Cardiac fibroblast (primary cell): ENCODE data around the gene AP1M2.
"Not testable (repeated sequence)": the region's sequence is repeated elsewhere in the genome, so short reads cannot be mapped to it uniquely, and the experiment has no call there.

Experiments
- DNase-seq, 2 donors: peaks; one replicate each; pipeline versions ENCODE4 v3.0.0 to v3.0.0-alpha.2; 2010; ENCODE audit warnings: low read depth in 2 of 2
- H3K4me3 ChIP-seq, 2 donors: replicated peaks in 1 of 2; 1 replicate in 1 of 2; 2 replicates in 1 of 2; pipeline ENCODE4 v1.5.1; 2011; ENCODE audit warnings: low read depth in 2 of 2, low read length in 2 of 2, mild to moderate bottlenecking in 2 of 2, moderate library complexity in 1 of 2
- TF ChIP-seq, protein P1 (sequence below): IDR thresholded peaks from one replicate; pipeline ENCODE4 v1.5.1; 2011; ENCODE audit warnings: low read depth, mild to moderate bottlenecking, low read length, inconsistent platforms

AP1M2 gene

DNA sequence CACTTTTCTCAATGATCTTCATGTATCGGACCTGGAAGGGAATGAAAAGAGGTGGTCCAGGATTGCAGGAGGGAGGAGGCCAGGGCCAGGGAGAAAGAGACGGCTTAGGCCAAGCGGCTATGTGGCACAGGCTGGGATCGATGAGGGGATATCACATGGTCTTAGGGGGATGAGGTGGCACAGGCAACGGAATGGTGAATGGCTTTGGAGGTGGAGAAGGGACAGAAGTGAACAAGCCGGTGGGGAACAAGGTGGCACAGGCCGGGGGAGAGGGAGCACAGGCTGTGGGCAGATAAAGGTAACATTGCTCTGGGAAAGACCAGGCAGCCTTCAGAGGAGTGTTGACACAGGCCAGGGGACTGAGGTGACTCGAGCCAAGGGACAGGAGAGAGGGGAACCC is 12.7 kb downstream of the AP1M2 start:
- DNase-seq = no peak
- H3K4me3 ChIP-seq = no peak overlapping the region
- TF ChIP-seq, protein P1, sequence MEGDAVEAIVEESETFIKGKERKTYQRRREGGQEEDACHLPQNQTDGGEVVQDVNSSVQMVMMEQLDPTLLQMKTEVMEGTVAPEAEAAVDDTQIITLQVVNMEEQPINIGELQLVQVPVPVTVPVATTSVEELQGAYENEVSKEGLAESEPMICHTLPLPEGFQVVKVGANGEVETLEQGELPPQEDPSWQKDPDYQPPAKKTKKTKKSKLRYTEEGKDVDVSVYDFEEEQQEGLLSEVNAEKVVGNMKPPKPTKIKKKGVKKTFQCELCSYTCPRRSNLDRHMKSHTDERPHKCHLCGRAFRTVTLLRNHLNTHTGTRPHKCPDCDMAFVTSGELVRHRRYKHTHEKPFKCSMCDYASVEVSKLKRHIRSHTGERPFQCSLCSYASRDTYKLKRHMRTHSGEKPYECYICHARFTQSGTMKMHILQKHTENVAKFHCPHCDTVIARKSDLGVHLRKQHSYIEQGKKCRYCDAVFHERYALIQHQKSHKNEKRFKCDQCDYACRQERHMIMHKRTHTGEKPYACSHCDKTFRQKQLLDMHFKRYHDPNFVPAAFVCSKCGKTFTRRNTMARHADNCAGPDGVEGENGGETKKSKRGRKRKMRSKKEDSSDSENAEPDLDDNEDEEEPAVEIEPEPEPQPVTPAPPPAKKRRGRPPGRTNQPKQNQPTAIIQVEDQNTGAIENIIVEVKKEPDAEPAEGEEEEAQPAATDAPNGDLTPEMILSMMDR = no peak

DNA sequence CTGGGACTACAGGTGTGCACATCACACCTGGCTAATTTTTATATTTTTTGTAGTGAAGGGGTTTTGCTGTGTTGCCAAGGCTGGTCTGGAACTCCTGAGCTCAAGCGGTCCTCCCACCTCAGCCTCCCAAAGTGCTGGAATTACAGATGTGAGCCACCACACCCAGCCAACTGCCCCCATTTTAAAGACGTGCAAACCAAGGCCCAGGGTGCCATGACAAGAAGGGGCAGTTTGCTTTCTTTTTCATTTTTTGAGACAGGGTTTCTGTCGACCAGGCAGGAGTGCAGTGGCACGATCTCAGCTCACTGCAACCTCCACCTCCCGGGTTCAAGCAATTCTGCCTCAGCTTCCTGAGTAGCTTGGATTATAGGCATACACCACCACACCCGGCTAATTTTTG is 13.3 kb downstream of the AP1M2 start:
- not testable (repeated sequence) for DNase-seq, H3K4me3 ChIP-seq

DNA sequence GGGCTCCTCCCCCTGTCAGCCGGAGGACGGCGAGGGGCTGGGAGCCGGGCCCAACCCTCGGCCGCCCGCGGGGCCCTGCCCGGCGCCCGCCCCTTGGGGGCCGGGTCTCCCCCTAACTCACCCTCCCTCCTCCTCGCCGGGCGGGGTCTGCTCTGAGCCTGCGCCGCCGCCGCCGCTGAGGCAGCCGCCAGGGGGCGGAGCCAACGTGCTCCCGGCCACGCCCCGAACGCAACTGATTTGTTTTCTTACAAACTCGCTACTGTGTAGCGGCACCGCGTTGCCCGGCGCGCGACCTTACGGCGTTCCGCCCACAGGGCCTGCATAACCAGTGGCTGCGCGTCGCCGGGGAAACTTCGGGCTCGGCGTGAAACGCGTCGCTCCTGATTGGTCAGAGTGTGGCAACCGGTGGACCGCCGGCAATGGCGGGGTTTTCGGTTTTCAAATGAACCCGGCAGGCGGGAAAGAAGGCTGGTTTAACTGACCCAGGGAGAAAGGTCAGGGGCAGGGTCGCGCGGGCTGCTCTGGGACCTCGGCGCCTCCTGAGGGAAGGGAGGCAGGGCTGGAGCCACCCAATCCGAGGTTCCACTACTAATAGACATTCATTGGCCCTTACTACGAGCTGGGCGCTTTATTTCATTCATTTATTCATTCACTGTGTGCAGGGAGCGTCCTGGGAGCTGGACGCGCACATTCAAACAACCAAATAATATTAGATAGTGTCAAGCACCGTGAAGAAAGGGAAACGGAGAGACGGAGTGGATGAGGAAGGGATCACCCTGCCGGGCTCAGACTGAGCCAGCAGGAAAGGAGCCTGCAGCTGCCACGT is 18.1 kb downstream of the AP1M2 start, which contains the start of gene CDKN2D:
Gene CDKN2D (minus strand): TSS at position 154 of the 826 bp plus-strand sequence. CDS start 326 bp downstream, outside the sequence.
- TF ChIP-seq, protein P1 = no peak
- DNase-seq = peak; percentile 100
- H3K4me3 ChIP-seq = peak within 1 kb of the TSS; percentile 73

DNA sequence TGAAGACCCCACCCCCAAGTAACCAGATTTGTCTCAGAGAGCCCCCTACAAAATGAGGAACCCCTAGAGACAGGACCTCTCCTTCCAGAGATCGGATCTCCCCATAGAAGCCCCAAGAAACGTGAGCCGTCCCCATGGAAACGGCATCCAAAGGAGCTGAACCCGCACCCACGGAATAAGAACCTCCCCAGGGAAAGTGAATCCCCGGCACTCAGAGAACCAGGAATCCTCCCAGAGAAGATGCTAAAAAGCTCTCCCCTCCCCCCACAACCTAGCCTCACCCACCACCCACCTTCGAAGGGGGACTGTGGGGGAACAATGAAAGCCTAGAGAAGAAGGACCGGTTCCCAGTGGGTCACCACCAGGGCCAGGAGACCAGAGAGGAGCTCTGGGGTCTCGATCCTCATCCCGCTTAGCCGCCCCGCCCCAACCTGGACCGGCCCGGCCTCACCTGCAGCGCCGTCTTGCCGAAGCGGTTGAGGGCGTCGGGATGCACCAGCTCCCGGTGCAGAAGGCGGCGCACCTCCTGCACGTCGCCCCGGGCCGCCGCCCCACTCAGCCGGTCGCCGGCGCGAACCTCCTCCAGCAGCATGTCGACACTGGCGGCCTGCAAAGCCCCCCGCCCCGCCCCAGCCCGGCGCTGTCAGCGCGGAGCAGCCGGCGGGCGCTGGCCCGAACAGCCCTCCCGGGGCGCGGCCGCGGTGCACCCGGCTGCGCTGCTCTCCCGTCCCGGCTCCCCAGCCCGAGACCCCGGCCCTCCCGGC is 18.9 kb downstream of the AP1M2 start:
- no peak for DNase-seq
- TF ChIP-seq, protein P1 = no peak
- peak overlapping the region; percentile 73 for H3K4me3 ChIP-seq

DNA sequence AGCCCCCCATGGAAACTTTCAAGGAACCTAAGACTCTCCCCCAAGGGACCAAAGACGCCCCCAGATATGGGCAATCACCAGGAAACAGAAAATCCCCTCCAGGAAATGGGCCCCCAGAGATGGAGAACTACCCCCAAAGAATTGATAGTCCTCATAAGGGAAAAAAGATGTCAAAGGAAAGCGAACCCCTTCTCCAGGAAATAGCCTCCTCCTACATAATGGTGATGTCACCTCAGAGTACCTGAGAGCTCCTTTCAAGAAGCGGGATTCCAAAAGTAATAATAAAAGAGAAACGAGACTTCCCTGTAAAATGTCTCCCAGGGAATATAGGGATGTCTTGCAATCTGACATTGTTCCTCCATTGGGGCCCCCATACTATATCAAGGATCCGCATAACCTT is 19.5 kb downstream of the AP1M2 start:
- no peak for DNase-seq
- H3K4me3 ChIP-seq = peak overlapping the region; percentile 73
- TF ChIP-seq, protein P1 = no peak

DNA sequence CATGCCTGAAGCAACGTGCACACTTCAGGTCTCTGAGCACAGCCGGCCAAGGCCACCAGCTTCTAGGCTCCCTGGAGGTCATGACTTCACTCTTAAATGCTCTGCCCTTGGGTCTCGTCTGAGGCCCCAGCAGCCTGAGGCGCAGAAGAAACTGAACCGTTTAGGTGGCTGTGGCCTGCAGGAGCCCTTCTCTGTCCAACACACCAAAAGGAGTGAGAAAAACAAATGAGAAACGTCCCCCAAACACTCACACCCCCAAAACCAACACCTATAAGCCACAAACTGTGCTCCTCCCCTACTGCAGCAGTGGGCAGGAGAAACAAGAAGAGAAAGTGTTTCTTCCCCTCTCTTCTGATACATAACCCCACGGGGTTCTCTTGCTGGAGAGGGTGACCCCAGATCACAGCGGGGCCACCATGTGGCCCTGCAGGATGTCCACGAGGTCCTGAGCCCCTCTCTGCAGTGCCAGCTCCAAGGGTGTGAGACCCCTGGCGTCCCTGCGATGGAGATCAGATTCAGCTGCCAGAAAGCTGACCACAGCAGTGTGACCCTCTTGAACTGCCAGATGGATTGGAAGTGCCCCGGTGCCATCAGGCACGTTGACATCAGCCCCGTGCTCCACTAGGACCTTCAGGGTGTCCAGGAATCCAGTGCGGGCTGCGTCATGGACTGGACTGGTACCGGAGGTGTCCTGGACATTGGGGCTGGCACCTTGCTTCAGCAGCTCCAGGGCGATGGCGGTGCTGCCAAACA is 20.3 kb downstream of the AP1M2 start:
- peak overlapping the region in 1 of 2 donors; percentile 94 for H3K4me3 ChIP-seq
- TF ChIP-seq, protein P1 = no peak
- DNase-seq = no peak

DNA sequence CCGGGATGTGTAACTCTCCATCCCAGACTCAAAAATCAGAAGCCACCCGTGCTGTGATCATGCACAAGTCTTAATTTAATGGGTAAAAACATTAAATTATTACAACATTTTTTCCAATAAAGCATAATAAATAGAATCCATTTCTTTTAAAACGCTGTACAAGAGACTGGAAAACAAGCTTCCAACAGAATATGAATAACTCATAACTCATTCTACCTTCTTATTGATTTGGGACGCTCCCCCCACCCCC is 20.8 kb downstream of the AP1M2 start:
- TF ChIP-seq, protein P1 = no peak
- peak overlapping the region; percentile 94 to 99 for H3K4me3 ChIP-seq
- no peak for DNase-seq
